Osteocyte (in vitro differentiated cells): ENCODE measurements around the gene CCHCR1. TPM values are rescaled to one million over a fixed set of nuclear protein-coding genes. Genes with fewer than 3 reads are reported as not detected.

ENCODE experiments used
- DNase-seq: peaks from one replicate; pipeline ENCODE4 v3.0.0; 2021; ENCODE audit warnings: mixed read lengths; ENCODE audit not compliant: unreplicated experiment; ENCODE audit errors: extremely low spot score
- H3K27ac Mint-ChIP-seq: one replicate; pipeline ENCODE4 v1.8.0; 2021; ENCODE audit warnings: mild to moderate bottlenecking, mixed read lengths; ENCODE audit not compliant: unreplicated experiment
- H3K27me3 Mint-ChIP-seq: one replicate; pipeline ENCODE4 v1.8.0; 2021; ENCODE audit warnings: mixed read lengths; ENCODE audit not compliant: unreplicated experiment
- H3K36me3 Mint-ChIP-seq: one replicate; pipeline ENCODE4 v1.8.0; 2021; ENCODE audit warnings: mixed read lengths; ENCODE audit not compliant: unreplicated experiment
- H3K4me1 Mint-ChIP-seq: one replicate; pipeline ENCODE4 v1.8.0; 2021; ENCODE audit warnings: mixed read lengths; ENCODE audit not compliant: unreplicated experiment
- H3K4me3 Mint-ChIP-seq: one replicate; pipeline ENCODE4 v1.8.0; 2021; ENCODE audit warnings: mild to moderate bottlenecking, moderate library complexity, mixed read lengths; ENCODE audit not compliant: unreplicated experiment
- H3K9me3 Mint-ChIP-seq: one replicate; pipeline ENCODE4 v1.8.0; 2021; ENCODE audit warnings: mixed read lengths; ENCODE audit not compliant: unreplicated experiment
- total RNA-seq: library from RNA; stranded (reverse); gene quantifications from 2 replicates; pipeline ENCODE4 v1.2.1, GENCODE V29; 2021
- TF ChIP-seq, protein P1 (sequence below): fragments of 200-600 bp; sonication (generic); IDR thresholded peaks from 2 replicates; pipeline ENCODE4 v1.5.0; 2021; ENCODE audit warnings: antibody characterized with exemption, mild to moderate bottlenecking, moderate library complexity

CCHCR1 gene
- total RNA-seq, 1 donor from 2014 or later = 19.0 TPM

DNA sequence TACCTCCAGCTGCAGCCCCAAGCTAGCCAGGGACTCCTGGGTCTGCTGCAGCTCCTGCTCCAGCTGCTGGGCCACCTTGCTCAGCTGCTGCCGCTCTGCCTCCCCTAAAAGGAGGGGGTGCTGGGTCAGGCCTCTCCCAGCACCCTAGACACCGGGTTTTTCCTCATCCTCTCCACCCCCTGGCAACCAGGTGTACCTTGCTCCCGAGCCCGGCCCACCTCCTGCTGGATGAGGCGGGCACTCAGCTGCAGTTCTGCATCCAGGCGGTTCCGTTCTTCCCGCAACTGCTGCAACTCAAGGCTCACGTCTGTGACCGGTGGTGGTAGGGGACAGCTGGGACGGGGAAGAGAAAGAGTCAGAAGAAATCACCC is 12.6 kb downstream of the CCHCR1 start:
- H3K4me3 Mint-ChIP-seq = no peak overlapping the region
- no peaks in the 10 kb centered on the region for H3K27me3 Mint-ChIP-seq
- H3K9me3 Mint-ChIP-seq = no peaks in the 10 kb centered on the region
- H3K36me3 Mint-ChIP-seq = peaks cover 12% of the 10 kb centered on the region
- DNase-seq = no peak
- TF ChIP-seq, protein P1, sequence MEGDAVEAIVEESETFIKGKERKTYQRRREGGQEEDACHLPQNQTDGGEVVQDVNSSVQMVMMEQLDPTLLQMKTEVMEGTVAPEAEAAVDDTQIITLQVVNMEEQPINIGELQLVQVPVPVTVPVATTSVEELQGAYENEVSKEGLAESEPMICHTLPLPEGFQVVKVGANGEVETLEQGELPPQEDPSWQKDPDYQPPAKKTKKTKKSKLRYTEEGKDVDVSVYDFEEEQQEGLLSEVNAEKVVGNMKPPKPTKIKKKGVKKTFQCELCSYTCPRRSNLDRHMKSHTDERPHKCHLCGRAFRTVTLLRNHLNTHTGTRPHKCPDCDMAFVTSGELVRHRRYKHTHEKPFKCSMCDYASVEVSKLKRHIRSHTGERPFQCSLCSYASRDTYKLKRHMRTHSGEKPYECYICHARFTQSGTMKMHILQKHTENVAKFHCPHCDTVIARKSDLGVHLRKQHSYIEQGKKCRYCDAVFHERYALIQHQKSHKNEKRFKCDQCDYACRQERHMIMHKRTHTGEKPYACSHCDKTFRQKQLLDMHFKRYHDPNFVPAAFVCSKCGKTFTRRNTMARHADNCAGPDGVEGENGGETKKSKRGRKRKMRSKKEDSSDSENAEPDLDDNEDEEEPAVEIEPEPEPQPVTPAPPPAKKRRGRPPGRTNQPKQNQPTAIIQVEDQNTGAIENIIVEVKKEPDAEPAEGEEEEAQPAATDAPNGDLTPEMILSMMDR = no peak
- peaks cover 20% of the 10 kb centered on the region for H3K4me1 Mint-ChIP-seq
- no peak overlapping the region for H3K27ac Mint-ChIP-seq

DNA sequence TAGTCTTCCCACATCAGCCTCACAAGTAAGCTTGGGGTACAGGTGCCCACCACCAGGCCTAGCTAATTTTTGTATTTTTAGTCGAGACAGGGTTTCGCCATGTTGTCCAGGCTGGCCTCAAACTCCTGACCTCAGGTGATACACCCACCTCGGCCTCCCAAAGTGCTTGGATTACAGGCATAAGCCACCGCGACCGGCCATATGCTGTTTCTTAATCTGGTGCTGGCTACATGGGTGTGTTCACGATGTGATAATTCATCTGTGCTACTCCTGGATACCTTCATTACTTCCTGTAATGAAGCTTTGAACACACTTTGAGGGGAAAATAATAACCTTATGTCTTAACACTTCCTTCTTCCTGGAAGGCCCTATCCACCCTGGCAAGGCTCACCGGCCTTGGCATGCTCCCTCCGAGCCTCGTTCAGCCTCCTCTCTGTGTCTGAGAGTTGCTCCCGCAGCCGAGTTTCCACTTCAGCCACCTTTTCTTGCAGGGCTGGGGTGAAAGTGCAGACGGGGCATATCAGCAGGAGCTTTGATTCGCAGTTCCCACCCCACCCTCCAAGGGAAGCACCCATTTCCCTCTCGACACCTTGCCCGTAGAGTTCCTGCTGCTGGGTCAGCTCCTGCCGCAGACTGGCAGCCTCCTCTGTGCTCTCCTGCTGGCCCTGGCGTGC is 13.2 kb downstream of the CCHCR1 start:
- H3K4me3 Mint-ChIP-seq = no peak overlapping the region
- TF ChIP-seq, protein P1 = no peak
- no peaks in the 10 kb centered on the region for H3K27me3 Mint-ChIP-seq
- DNase-seq = no peak
- peaks cover 25% of the 10 kb centered on the region for H3K4me1 Mint-ChIP-seq
- H3K36me3 Mint-ChIP-seq = peaks cover 10% of the 10 kb centered on the region
- H3K9me3 Mint-ChIP-seq = no peaks in the 10 kb centered on the region
- no peak overlapping the region for H3K27ac Mint-ChIP-seq

- no peak for DNase-seq
- H3K27me3 Mint-ChIP-seq = no peaks in the 10 kb centered on the region
- peaks cover 8% of the 10 kb centered on the region for H3K36me3 Mint-ChIP-seq
- TF ChIP-seq, protein P1 = no peak
- H3K27ac Mint-ChIP-seq = no peak overlapping the region
- no peak overlapping the region for H3K4me3 Mint-ChIP-seq
- H3K4me1 Mint-ChIP-seq = peaks cover 26% of the 10 kb centered on the region
- no peaks in the 10 kb centered on the region for H3K9me3 Mint-ChIP-seq
Observed at GRCh38 chr6:31143148-31143547, 14.5 kb downstream of the CCHCR1 start.

DNA sequence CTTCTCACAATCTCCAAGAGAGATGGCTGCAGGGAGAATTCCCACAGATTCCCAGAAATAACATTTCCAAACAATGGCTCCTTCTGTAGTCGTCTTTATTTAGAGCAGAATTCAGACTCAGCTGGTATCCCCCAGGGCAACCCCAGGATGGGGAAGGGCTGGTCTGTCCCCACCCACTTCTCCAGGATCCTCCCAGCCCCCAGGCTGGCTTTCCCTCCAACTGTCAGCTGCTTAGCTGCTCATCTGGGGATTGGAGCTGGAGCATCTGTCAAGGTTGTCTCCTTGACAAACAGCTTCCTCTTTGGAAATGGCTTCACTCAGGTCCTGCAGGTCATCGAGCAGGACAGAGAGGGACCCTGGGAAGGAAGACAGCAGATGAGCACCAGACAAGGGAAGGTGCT is 15.2 kb downstream of the CCHCR1 start:
- no peak for DNase-seq
- Mint-ChIP-seq H3K27ac (peak overlapping the region; percentile 49), H3K9me3 (no peaks in the 10 kb centered on the region), H3K4me1 (peaks cover 30% of the 10 kb centered on the region), H3K36me3 (peaks cover 8% of the 10 kb centered on the region), H3K4me3 (no peak overlapping the region), H3K27me3 (no peaks in the 10 kb centered on the region)
- TF ChIP-seq, protein P1 = no peak

- Mint-ChIP-seq H3K27me3 (no peaks in the 10 kb centered on the region), H3K4me1 (peaks cover 30% of the 10 kb centered on the region), H3K4me3 (no peak overlapping the region), H3K9me3 (no peaks in the 10 kb centered on the region), H3K27ac (no peak overlapping the region), H3K36me3 (peaks cover 8% of the 10 kb centered on the region)
- TF ChIP-seq, protein P1 = no peak
- DNase-seq = no peak
Observed at GRCh38 chr6:31140643-31141042, 17.0 kb downstream of the CCHCR1 start.
